GM19463 (cell line): ENCODE results near the gene CMSS1.

Experiments used
- ATAC-seq: cut with Tn5 transposase; IDR thresholded peaks from one replicate; pipeline ENCODE4 v1.9.1; 2021; ENCODE audit warnings: mild to moderate bottlenecking, moderate library complexity; ENCODE audit not compliant: unreplicated experiment

CMSS1 gene

DNA sequence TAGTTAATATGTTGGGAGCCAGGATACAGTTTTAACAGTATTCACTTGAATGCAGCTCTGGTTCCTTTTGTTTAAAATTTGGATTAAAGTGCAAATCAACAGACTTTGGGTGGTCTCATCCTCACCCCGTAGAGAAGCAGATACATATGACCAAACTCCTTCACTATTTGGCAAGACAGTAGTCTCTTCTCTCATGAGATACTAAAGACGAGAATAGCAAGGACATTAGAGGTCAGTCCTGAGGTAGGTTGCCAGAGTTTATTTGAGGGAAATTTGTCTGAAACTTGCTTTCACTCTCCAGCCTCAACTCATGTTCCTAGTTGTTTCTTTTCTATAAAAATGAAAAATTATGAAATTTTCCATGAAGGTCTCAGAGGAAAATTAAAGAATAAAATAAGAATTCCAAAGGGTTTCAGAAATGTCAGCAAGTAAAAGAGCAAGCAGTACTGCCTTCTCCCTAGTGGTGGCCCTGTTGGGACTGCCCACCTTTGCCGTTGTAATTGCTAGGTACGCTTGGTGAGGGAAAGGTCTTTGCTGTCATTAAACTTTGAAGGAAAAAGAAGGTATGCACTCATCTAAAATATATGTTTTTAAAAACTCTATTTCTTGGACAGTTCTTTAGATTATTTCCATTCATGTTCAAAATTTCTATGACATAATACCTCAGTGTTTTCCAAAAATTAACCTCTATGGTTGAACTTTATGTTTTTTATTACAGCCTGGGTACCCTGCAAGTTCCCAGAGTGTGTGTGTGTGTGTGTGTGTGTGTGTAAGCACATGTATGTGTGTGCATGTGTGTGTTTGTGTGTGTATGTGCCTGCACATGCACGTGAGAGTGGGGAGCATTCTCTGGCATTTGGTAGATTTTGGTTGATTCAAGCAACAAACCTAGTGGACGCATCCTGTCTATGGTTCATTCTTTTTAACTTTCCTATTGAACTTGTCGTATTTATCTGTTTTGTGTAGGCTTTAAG, 111.4 kb downstream of the CMSS1 start:
- ATAC-seq, result no peak

DNA sequence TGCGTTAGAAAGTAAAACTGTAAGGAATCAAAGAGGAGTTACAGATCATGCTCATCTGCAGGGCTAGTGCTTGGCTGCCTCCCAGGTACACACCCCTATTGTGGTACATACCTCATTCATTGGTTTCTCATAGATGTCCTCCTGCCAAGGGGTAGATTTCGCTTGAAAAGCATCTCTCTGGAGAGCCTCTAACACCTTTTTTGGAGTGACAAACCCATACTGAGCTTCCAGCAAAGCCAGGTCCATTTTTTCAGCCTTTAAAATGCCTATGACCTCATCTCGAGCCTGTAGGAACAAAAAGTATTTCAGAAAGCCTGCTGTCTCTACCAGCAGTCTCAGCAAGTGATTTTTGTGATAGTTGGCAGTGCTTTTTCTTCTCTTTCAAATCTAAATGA, 112.1 kb downstream of the CMSS1 start:
- ATAC-seq, result no peak

- ATAC-seq, result no peak
Measured at GRCh38 chr3:99931059-99931458, 113.4 kb downstream of the CMSS1 start.

GRCh38 chr3:99933971-99934750, 116.5 kb downstream of the CMSS1 start:
- ATAC-seq, result no peak

DNA sequence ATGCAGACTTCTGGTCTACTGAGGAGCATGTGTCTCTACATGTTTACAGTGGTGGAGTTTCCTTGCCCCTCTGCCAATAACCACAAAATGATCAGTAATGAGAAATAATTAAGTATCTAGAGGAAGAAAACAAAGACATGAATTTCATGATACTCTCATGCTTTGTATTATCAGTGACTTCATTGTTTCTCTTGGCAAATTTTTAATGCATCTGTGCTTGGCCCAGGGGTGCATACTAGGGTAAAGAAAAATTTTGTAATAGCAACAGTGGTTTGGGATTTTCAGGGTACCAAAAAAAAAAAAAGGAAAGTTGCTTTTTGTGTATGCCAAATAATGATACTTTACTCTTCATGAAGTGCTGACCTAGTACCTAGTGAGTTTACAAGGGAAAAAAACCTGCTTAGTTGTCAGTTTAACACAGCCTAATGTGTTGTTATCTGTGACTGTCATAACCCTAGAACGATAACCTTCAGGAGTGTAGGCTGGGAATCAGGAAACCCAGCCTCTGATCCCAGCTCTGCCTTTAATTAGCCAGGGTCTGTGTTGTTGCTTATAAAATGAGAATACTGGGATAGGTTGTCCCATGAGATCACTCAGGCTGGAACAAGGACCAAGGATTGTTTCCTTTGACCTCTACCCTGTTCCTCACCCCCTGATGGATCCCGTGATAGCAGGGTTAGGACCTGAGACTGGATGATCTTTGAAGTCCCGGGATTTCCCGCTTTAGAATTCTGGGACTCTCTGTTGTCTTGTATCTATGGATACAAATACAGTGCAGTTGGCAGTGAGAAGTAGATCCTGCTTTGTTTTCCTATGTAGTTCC, 117.5 kb downstream of the CMSS1 start:
- no peak for ATAC-seq

DNA sequence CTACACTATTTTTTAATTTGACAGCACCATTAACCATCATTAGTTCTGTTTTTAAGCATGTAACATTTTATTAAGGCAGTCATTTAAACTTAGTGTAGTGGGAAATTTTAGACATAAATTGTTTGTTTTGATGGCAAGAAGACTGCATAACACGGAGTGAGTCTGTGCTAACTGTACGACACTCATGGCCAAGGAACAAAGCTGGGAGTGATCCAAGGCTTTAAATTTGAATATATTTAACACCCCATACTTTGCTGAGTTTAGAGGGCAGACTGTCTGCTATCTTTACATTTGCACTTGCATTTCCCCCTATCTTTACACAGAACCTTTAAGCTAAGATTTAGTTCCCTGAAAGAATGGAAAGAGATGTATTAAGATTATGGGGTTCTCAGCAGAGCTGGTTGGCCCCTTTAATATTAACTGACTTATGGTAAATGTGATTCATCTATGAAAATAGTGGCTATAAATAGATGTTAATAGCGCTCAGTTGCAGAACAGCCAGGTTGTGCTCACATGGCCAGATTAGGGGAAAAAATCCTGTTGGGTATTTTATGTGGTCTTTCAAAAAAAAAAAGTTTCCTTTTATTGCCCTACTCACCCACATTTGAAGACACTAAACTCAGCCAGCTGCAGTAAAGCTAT, 120.7 kb downstream of the CMSS1 start:
- ATAC-seq, result peak; percentile 39

GRCh38 chr3:99939876-99940275, 122.2 kb downstream of the CMSS1 start:
- ATAC-seq, result no peak

GRCh38 chr3:99940350-99940749, 122.7 kb downstream of the CMSS1 start:
- no peak for ATAC-seq

DNA sequence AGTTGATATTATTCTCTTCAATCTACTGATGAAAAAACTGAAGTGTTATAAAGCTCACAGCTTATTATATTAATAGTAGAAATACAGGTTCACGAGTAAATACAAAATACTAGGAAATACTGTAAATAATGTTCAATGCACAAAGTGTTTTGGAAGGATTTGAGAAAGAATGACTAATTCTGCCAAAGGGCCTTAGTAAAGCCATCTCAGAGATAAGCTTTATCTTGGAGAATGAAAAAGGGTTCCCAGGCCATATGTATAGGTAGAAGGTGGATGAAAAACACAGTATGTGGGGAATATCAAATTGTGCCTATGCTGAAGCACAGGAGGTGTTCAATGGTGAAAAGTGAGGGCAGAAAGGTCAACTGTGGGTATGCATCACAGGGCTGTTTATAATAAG, 123.5 kb downstream of the CMSS1 start:
- no peak for ATAC-seq

- ATAC-seq, result no peak
Measured at GRCh38 chr3:99943931-99944761, 126.5 kb downstream of the CMSS1 start.

GRCh38 chr3:99945328-99945995, 127.8 kb downstream of the CMSS1 start:
- no peak for ATAC-seq

DNA sequence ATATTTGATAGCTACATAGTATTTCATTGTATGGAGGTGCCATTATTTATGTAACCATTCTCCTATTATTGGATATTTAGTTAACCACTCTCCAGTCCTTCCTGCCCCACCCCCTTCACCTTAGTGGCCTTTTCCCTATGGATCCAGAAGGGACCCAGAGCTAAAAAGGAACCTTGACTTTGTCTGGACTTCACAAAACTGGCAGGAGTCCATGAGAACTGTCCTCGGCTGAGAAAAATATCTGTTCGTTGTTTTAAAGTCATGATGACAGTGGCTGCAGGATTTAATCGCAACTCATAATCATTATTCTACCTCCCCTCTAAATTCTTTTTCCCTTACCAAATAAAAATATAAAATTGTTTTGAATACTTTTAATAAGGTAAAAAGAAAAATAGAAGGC, 129.7 kb downstream of the CMSS1 start:
- no peak for ATAC-seq

GRCh38 chr3:99948467-99949089, 130.9 kb downstream of the CMSS1 start:
- ATAC-seq, result no peak

GRCh38 chr3:99949956-99950670, 132.5 kb downstream of the CMSS1 start:
- peak; percentile 30 for ATAC-seq

- ATAC-seq, result peak; percentile 55
Measured at GRCh38 chr3:99950921-99951320, 133.3 kb downstream of the CMSS1 start.

GRCh38 chr3:99951701-99952100, 134.0 kb downstream of the CMSS1 start:
- no peak for ATAC-seq

DNA sequence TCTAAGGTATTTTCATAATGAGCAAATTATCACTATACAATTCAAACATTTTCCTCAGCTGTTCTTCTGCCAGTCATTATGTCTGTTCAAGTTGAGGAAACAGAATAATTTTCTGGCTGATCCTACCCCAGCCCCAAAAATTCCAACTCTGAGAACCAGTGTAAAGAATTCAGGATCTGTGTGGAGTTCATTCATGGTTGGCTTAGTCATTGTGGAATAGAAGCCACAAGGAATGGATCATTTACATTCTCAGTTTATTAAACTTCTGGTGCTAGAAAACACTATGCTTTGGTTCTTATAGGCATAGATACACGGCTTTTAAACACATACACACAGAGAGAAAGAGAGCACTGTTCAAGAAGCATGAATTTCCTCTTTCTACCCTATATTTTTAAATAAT, 134.6 kb downstream of the CMSS1 start:
- no peak for ATAC-seq

DNA sequence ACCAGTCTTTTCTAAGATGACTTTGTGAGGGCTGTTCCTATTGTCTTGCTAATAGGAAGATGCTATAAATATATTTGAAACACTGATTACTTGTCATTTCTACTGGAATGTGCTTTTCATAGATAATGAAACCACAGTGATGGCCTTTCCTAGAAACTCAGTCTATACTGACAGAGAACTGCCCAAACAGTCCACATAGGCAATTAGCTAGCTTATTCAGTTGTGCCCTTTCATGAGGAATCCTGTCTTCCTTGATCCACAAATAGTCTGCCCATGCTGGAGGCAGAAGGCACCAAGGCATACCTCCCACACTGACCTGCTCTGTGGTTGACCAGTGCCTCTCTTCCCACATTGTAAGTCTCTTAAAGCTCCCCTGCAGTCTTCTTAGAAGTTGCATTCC, 135.9 kb downstream of the CMSS1 start:
- no peak for ATAC-seq
